D341Med (cell line): ENCODE data around the gene IRF4.
"Not testable (repeated sequence)": the region's sequence is repeated elsewhere in the genome, so short reads cannot be mapped to it uniquely, and the experiment has no call there.

ENCODE experiments used
- DNase-seq: peaks from one replicate; pipeline ENCODE4 v3.0.0; 2012; ENCODE audit warnings: low spot score

IRF4 gene

GRCh38 chr6:422433-423054 lies 31.0 kb downstream of the IRF4 start:
- no peak for DNase-seq

GRCh38 chr6:423055-423798 lies 31.7 kb downstream of the IRF4 start:
- DNase-seq = no peak

- DNase-seq = no peak
These were observed 32.3 kb downstream of the IRF4 start for GRCh38 chr6:423799-424345.

- DNase-seq = no peak
These were observed 33.3 kb downstream of the IRF4 start for GRCh38 chr6:424741-425417.

- not testable (repeated sequence) for DNase-seq
These were observed 33.9 kb downstream of the IRF4 start for GRCh38 chr6:425418-425788.

GRCh38 chr6:426198-426738 lies 34.7 kb downstream of the IRF4 start:
- DNase-seq = not testable (repeated sequence)

- DNase-seq = no peak
These were observed 36.6 kb downstream of the IRF4 start for GRCh38 chr6:428047-428603.

- DNase-seq = no peak
These were observed 38.1 kb downstream of the IRF4 start for GRCh38 chr6:429515-430121.

- DNase-seq = no peak
These were observed 40.0 kb downstream of the IRF4 start for GRCh38 chr6:431504-431903.

- no peak for DNase-seq
These were observed 40.4 kb downstream of the IRF4 start for GRCh38 chr6:431986-432385.

GRCh38 chr6:434051-434705 lies 42.6 kb downstream of the IRF4 start:
- DNase-seq = no peak

GRCh38 chr6:435441-436307 lies 44.1 kb downstream of the IRF4 start:
- DNase-seq = no peak

GRCh38 chr6:436308-437036 lies 44.9 kb downstream of the IRF4 start:
- DNase-seq = no peak

- no peak for DNase-seq
These were observed 45.5 kb downstream of the IRF4 start for GRCh38 chr6:437037-437392.

GRCh38 chr6:438634-439170 lies 47.1 kb downstream of the IRF4 start:
- no peak for DNase-seq

- no peak for DNase-seq
These were observed 48.2 kb downstream of the IRF4 start for GRCh38 chr6:439641-440167.

- DNase-seq = no peak
These were observed 49.8 kb downstream of the IRF4 start for GRCh38 chr6:441126-441920.

- DNase-seq = no peak
These were observed 52.1 kb downstream of the IRF4 start for GRCh38 chr6:443621-444159.
